ENCODE results near the gene CFAP52.
"Not testable (repeated sequence)": the region's sequence is repeated elsewhere in the genome, so short reads cannot be mapped to it uniquely, and the experiment has no call there.

CFAP52 gene

GRCh38 chr17:9604583-9604982 is 28.1 kb downstream of the CFAP52 start:
- H3K36me3 ChIP-seq (ENCODE audit: insufficient read depth, low read length); H3K9ac ChIP-seq (ENCODE audit: low read depth, low read length); H3K9me3 ChIP-seq (ENCODE audit: control insufficient read depth, insufficient read depth, low read length); H3K4me1 ChIP-seq (ENCODE audit: insufficient read depth, low read length): not testable (repeated sequence)

DNA sequence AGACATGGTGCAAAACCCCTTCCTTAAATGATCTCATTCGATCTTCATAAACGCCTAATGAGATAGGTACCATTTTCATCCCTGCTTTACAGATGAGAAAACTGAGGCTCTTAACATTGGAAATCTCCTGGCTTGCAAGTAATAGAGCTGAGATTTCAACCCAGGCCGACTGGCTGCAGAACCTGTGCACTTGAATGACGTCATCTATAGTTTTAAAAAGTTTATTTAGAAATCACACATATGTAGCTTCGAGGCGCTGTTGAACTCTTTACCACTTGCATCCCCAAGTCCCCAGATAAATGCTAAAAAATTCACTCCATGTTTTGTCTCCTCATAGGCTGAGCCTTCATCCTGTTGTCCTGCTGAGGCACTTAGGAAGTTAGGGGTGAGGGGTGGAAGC is 30.0 kb downstream of the CFAP52 start:
- Histone ChIP-seq H3K9me3 (ENCODE audit: control insufficient read depth, insufficient read depth, low read length) (no peaks in the 10 kb centered on the region), H3K9ac (ENCODE audit: low read depth, low read length) (no peak overlapping the region), H3K4me1 (ENCODE audit: insufficient read depth, low read length) (no peaks in the 10 kb centered on the region), H3K36me3 (ENCODE audit: insufficient read depth, low read length) (no peaks in the 10 kb centered on the region)

DNA sequence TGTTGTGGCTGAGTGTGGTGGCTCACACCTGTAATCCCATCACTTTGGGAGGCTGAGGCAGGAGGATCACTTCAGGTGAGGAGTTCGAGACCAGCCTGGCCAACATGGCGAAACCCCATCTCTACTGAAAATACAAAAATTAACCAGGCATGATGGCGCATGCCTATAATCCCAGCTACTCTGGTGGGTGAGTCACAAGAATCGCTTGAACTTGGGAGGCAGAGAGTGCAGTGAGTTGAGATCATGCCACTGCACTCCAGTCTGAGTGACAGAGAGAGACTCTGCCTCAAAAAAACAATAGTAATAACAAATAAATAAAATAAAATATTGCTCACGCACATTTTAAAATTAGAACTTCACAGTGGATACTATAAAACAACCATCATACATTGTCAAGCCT is 30.6 kb downstream of the CFAP52 start:
- not testable (repeated sequence) for H3K9me3 ChIP-seq (ENCODE audit: control insufficient read depth, insufficient read depth, low read length); H3K9ac ChIP-seq (ENCODE audit: low read depth, low read length); H3K36me3 ChIP-seq (ENCODE audit: insufficient read depth, low read length); H3K4me1 ChIP-seq (ENCODE audit: insufficient read depth, low read length)

DNA sequence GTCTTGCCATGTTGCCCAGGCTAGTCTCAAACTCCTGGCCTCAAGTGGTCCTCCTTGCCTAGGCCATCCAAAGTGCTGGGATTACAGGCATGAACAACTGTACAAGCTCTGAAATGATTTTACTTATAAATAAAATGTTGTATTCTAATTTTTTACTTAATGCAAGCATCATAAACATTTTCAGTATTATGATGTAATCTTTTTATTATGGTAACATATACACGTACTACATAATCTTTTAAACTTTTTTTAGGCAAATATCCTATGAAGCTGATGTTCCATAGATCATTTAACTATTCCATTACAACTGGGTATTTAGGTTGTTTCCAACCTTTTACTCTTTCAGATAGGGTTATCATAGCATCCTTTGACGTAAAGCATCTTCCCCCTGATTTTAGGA is 35.1 kb downstream of the CFAP52 start:
- H3K9me3 ChIP-seq (ENCODE audit: control insufficient read depth, insufficient read depth, low read length), result no peaks in the 10 kb centered on the region; the same call in none of the 2 replicates
- no peaks in the 10 kb centered on the region for H3K4me1 ChIP-seq (ENCODE audit: insufficient read depth, low read length)
- H3K36me3 ChIP-seq (ENCODE audit: insufficient read depth, low read length), result no peaks in the 10 kb centered on the region
- no peak overlapping the region for H3K9ac ChIP-seq (ENCODE audit: low read depth, low read length)

GRCh38 chr17:9612006-9612405 is 35.6 kb downstream of the CFAP52 start:
- no peaks in the 10 kb centered on the region for H3K4me1 ChIP-seq (ENCODE audit: insufficient read depth, low read length)
- H3K9me3 ChIP-seq (ENCODE audit: control insufficient read depth, insufficient read depth, low read length), result no peaks in the 10 kb centered on the region; the same call in none of the 2 replicates
- no peaks in the 10 kb centered on the region for H3K36me3 ChIP-seq (ENCODE audit: insufficient read depth, low read length)
- no peak overlapping the region for H3K9ac ChIP-seq (ENCODE audit: low read depth, low read length)

DNA sequence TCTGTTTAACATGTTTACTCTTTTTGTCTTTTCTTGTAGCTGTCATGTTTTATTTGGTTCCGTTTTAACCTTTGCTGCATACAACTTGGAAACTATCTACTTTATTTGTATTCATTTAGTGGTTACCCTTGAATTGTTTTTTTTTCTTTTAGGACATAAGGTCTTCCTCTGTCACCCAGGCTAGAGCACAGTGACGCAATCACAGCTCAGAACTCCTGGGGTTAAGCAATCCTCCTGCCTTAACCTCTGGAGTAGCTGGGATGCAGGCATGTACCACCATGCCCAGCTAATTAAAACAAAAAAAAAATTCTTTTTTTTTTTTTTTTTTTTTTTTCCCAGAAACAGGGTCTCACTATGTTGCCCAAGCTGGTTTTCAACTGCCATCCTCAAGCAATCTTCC is 39.0 kb downstream of the CFAP52 start:
- Histone ChIP-seq H3K4me1 (ENCODE audit: insufficient read depth, low read length) (no peaks in the 10 kb centered on the region), H3K36me3 (ENCODE audit: insufficient read depth, low read length) (no peaks in the 10 kb centered on the region), H3K9me3 (ENCODE audit: control insufficient read depth, insufficient read depth, low read length) (no peaks in the 10 kb centered on the region; the same call in none of the 2 replicates)

GRCh38 chr17:9622961-9623360 is 46.5 kb downstream of the CFAP52 start:
- Histone ChIP-seq H3K9ac (ENCODE audit: low read depth, low read length) (no peak overlapping the region), H3K4me1 (ENCODE audit: insufficient read depth, low read length) (no peaks in the 10 kb centered on the region), H3K9me3 (ENCODE audit: control insufficient read depth, insufficient read depth, low read length) (no peaks in the 10 kb centered on the region; the same call in 1 of the 2 replicates), H3K36me3 (ENCODE audit: insufficient read depth, low read length) (no peaks in the 10 kb centered on the region)

More for the DNA sequence above, 39.0 kb downstream of the CFAP52 start:
- H3K9ac ChIP-seq (ENCODE audit: low read depth, low read length), result peak overlapping the region; percentile 1; the same call in 1 of the 2 replicates

DNA sequence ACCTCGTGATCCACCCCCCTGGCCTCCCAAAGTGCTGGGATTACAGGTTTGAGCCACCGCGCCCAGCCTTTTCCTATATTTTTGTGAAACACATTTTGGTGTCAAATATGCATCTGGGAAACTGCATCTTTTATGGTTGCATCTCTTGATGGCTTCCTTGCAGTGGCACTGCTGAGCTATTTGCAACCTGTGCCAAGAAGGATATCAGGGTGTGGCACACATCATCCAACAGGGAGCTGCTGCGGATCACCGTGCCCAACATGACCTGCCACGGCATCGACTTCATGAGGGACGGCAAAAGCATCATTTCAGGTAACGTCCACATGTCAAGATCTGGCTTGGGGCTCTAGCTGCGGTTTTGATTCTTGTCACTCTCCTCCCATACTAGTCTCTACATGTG is 52.1 kb downstream of the CFAP52 start:
- Histone ChIP-seq H3K36me3 (ENCODE audit: insufficient read depth, low read length) (no peaks in the 10 kb centered on the region), H3K4me1 (ENCODE audit: insufficient read depth, low read length) (no peaks in the 10 kb centered on the region), H3K9ac (ENCODE audit: low read depth, low read length) (no peak overlapping the region), H3K9me3 (ENCODE audit: control insufficient read depth, insufficient read depth, low read length) (no peaks in the 10 kb centered on the region)

GRCh38 chr17:9632741-9633140 is 56.3 kb downstream of the CFAP52 start:
- Histone ChIP-seq H3K9ac (ENCODE audit: low read depth, low read length) (no peak overlapping the region), H3K4me1 (ENCODE audit: insufficient read depth, low read length) (no peaks in the 10 kb centered on the region), H3K9me3 (ENCODE audit: control insufficient read depth, insufficient read depth, low read length) (no peaks in the 10 kb centered on the region), H3K36me3 (ENCODE audit: insufficient read depth, low read length) (no peaks in the 10 kb centered on the region)

- Histone ChIP-seq H3K9me3 (ENCODE audit: control insufficient read depth, insufficient read depth, low read length) (no peaks in the 10 kb centered on the region), H3K9ac (ENCODE audit: low read depth, low read length) (no peak overlapping the region), H3K4me1 (ENCODE audit: insufficient read depth, low read length) (no peaks in the 10 kb centered on the region), H3K36me3 (ENCODE audit: insufficient read depth, low read length) (no peaks in the 10 kb centered on the region)
Measured at GRCh38 chr17:9635340-9635739, 58.9 kb downstream of the CFAP52 start.

DNA sequence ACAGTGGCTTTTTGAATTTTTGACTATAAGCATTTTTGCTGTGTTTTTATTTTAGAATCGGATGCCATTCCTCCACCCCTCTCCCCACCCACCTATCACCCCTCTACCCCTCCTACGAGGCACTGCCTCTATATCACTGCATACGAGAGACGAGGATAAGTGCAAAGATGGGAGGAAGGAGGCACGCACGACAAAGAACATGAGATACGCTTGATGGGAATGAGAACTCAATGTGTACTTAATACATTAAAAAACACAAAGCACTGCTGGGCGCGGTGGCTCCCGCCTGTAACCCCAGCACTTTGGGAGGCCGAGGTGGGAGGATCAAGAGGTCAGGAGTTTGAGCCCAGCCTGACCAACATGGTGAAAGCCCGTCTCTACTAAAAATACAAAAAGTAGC is 60.1 kb downstream of the CFAP52 start:
- Histone ChIP-seq H3K36me3 (ENCODE audit: insufficient read depth, low read length) (no peaks in the 10 kb centered on the region), H3K4me1 (ENCODE audit: insufficient read depth, low read length) (no peaks in the 10 kb centered on the region), H3K9me3 (ENCODE audit: control insufficient read depth, insufficient read depth, low read length) (no peaks in the 10 kb centered on the region)

DNA sequence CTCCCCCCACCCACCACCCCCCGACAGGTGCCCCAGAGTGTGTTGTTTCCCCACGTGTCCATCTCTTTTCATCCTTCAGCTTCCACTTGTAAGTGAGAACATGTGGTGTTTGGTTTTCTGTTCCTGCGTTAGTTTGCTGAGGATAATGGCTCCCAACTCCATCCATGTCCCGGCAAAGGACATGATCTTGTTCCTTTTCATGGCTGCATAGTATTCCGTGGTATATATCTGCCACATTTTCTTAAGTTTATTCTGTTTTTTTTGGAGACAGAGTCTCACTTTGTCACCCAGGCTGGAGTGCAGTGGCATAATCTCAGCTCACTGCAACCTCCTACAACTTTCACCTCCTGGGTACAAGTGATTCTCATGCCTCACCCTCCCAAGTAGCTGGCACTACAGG is 63.9 kb downstream of the CFAP52 start:
- H3K9ac ChIP-seq (ENCODE audit: low read depth, low read length); H3K4me1 ChIP-seq (ENCODE audit: insufficient read depth, low read length); H3K36me3 ChIP-seq (ENCODE audit: insufficient read depth, low read length); H3K9me3 ChIP-seq (ENCODE audit: control insufficient read depth, insufficient read depth, low read length): not testable (repeated sequence)

More for the DNA sequence above, 60.1 kb downstream of the CFAP52 start:
- H3K9ac ChIP-seq (ENCODE audit: low read depth, low read length), result no peak overlapping the region

GRCh38 chr17:9643611-9644010 is 67.2 kb downstream of the CFAP52 start:
- Histone ChIP-seq H3K9me3 (ENCODE audit: control insufficient read depth, insufficient read depth, low read length) (no peaks in the 10 kb centered on the region), H3K9ac (ENCODE audit: low read depth, low read length) (no peak overlapping the region), H3K36me3 (ENCODE audit: insufficient read depth, low read length) (0 out of 2 replicates have a peak, but pooled peaks cover 3% of the 10 kb centered on the region), H3K4me1 (ENCODE audit: insufficient read depth, low read length) (peaks cover 10% of the 10 kb centered on the region)

DNA sequence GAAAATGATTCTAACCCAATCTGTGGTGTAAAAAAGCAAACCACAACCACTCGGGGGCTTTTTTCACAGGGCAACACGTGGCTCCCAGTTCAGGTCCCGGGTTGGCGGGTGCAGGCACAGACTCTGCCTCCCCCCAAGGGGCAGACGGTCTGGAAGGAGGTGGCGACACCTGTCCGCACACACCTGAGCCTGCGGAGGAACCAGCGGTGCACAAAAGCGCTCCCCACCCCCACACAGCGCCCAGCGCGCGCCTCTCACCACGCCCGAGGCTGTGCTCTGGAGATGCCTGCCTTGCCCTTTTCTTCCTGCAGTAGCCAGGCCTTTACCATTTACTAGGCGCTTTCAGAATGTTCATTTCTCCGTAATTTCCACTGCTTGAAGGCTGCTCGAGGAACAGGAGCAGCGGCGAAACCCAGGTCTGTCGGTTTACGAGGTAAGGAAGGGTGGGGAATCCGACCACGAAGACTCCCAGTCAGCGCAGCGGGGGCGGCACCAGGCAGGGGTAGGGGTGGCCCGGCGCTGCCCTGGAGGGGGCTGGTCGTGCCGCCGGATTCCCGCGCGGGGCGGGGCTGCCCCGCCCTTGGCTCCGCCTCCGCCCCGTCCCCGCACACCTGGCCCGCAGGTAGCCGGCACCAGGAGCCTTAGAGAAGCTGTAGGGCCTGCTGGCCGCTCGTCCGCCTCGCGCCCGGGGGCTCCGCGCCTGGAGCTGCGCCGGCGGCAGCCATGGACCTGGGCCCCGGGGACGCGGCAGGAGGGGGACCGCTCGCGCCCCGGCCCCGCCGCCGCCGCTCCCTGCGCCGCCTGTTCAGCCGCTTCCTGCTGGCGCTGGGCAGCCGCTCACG is 68.7 kb downstream of the CFAP52 start, which contains the start of gene USP43:
USP43 (plus strand) TSS at position 608 of the 842 bp plus-strand sequence; CDS start at position 724, 116 bp downstream.
- Histone ChIP-seq H3K9ac (ENCODE audit: low read depth, low read length) (peak within 1 kb of the TSS; percentile 90), H3K9me3 (ENCODE audit: control insufficient read depth, insufficient read depth, low read length) (no peaks in the 10 kb centered on the region), H3K36me3 (ENCODE audit: insufficient read depth, low read length) (0 out of 2 replicates have a peak, but pooled peaks cover 3% of the 10 kb centered on the region), H3K4me1 (ENCODE audit: insufficient read depth, low read length) (peaks cover 13% of the 10 kb centered on the region)

- Histone ChIP-seq H3K9ac (ENCODE audit: low read depth, low read length) (peak overlapping the region; percentile 90), H3K9me3 (ENCODE audit: control insufficient read depth, insufficient read depth, low read length) (no peaks in the 10 kb centered on the region), H3K36me3 (ENCODE audit: insufficient read depth, low read length) (0 out of 2 replicates have a peak, but pooled peaks cover 3% of the 10 kb centered on the region), H3K4me1 (ENCODE audit: insufficient read depth, low read length) (peaks cover 13% of the 10 kb centered on the region)
Measured at GRCh38 chr17:9645851-9646545, 69.6 kb downstream of the CFAP52 start.
